Mucosa of descending colon (tissue), 3 donors: Measurements from ENCODE around the gene PDE4D. TPM values are rescaled to one million over a fixed set of nuclear protein-coding genes. Genes with fewer than 3 reads are reported as not detected.
"Not testable (repeated sequence)": the region's sequence is repeated elsewhere in the genome, so short reads cannot be mapped to it uniquely, and the experiment has no call there.

ENCODE experiments used
- ATAC-seq: fragments of 200-7000 bp; cut with Tn5 transposase; one replicate; pipeline ENCODE4 v1.9.1; 2020; ENCODE audit warnings: mild to moderate bottlenecking, moderate library complexity
- DNase-seq, 3 donors: peaks; one replicate each; pipeline ENCODE4 v3.0.0-alpha.2; 2020
- H3K36me3 ChIP-seq: fragments of 200-600 bp; one replicate; pipeline ENCODE4 v1.8.0; 2021; ENCODE audit warnings: low read depth, mild to moderate bottlenecking
- H3K4me1 ChIP-seq: fragments of 200-600 bp; one replicate; pipeline ENCODE4 v1.8.0; 2021; ENCODE audit warnings: low read depth, mild to moderate bottlenecking
- H3K4me3 ChIP-seq: fragments of 200-600 bp; one replicate; pipeline ENCODE4 v1.8.0; 2021; ENCODE audit warnings: mild to moderate bottlenecking
- H3K9me3 ChIP-seq: fragments of 200-600 bp; one replicate; pipeline ENCODE4 v1.8.0; 2021; ENCODE audit warnings: mild to moderate bottlenecking
- CTCF ChIP-seq: fragments of 200-600 bp; IDR thresholded peaks from one replicate; pipeline ENCODE4 v1.8.0; 2022; ENCODE audit warnings: antibody characterized with exemption, mild to moderate bottlenecking
- intact Hi-C, 2 donors: fragments of 100-400 bp; cut with DNase I in 1 of 2; cut with micrococcal nuclease in 1 of 2; formaldehyde crosslinking; loops; one replicate each; pipeline versions ENCODE4 v1.11.0 to v1.11.1; 2022; cut with DNase I, micrococcal nuclease
- total RNA-seq, 3 donors: library from RNA; stranded (reverse); fragmentation: NEBNext Ultra II Directional in 2 of 3; extraction: Animal tissue kit (Norgen Biotek cat#: 25700) in 2 of 3; gene quantifications; one replicate each; pipeline versions ENCODE4 v1.2.1 to v1.2.4, GENCODE V29; 2021 to 2023
- donor health status: DM: no; HTN: no; CAD: no; lungs with moderate emphysema.
- donor health status: DM: no; HTN: no; CAD: no.
- donor health status: DM: no; HTN: yes; CAD: no.

Gene PDE4D
- total RNA-seq, 3 donors from 2014 or later, result 37.9 to 137 (median 100) TPM

GRCh38 chr5:59474324-59474723 lies 419.2 kb downstream of the PDE4D start:
- TF ChIP-seq CTCF, result no peak
- Histone ChIP-seq H3K4me1 (no peaks in the 10 kb centered on the region), H3K4me3 (no peak overlapping the region), H3K9me3 (no peaks in the 10 kb centered on the region), H3K36me3 (no peaks in the 10 kb centered on the region)
- intact Hi-C loops, result no loop called here
- DNase-seq, result no peak
- no peak for ATAC-seq

GRCh38 chr5:59473611-59474010 lies 419.9 kb downstream of the PDE4D start:
- TF ChIP-seq CTCF, result no peak
- H3K36me3 ChIP-seq, result no peaks in the 10 kb centered on the region
- DNase-seq, result no peak
- no peak overlapping the region for H3K4me3 ChIP-seq
- no peaks in the 10 kb centered on the region for H3K9me3 ChIP-seq
- intact Hi-C loops, result no loop called here
- ATAC-seq, result no peak
- H3K4me1 ChIP-seq, result no peaks in the 10 kb centered on the region

GRCh38 chr5:59471463-59471862 lies 422.1 kb downstream of the PDE4D start:
- TF ChIP-seq CTCF, result no peak

GRCh38 chr5:59467969-59468368 lies 425.6 kb downstream of the PDE4D start:
- ATAC-seq, result no peak
- H3K4me1 ChIP-seq, result no peaks in the 10 kb centered on the region
- no peaks in the 10 kb centered on the region for H3K9me3 ChIP-seq
- no peak overlapping the region for H3K4me3 ChIP-seq
- no peak for DNase-seq
- intact Hi-C loops, result no loop called here
- H3K36me3 ChIP-seq, result no peaks in the 10 kb centered on the region
- TF ChIP-seq CTCF, result no peak

More at GRCh38 chr5:59471463-59471862, 422.1 kb downstream of the PDE4D start:
- Histone ChIP-seq H3K36me3 (no peaks in the 10 kb centered on the region), H3K4me1 (no peaks in the 10 kb centered on the region), H3K9me3 (no peaks in the 10 kb centered on the region), H3K4me3 (no peak overlapping the region)
- ATAC-seq (no peak), DNase-seq (no peak)
- intact Hi-C loops, result no loop called here

GRCh38 chr5:59466271-59466670 lies 427.3 kb downstream of the PDE4D start:
- no peaks in the 10 kb centered on the region for H3K36me3 ChIP-seq
- DNase-seq (no peak), ATAC-seq (no peak)
- no peaks in the 10 kb centered on the region for H3K4me1 ChIP-seq
- H3K9me3 ChIP-seq, result no peaks in the 10 kb centered on the region
- intact Hi-C loops, result no loop called here
- no peak overlapping the region for H3K4me3 ChIP-seq
- no peak for TF ChIP-seq CTCF

- ATAC-seq, result no peak
Observed at GRCh38 chr5:59464969-59465368, 428.6 kb downstream of the PDE4D start.

GRCh38 chr5:59463618-59464166 lies 429.8 kb downstream of the PDE4D start:
- ATAC-seq, H3K9me3 ChIP-seq, H3K4me3 ChIP-seq, H3K36me3 ChIP-seq, DNase-seq, H3K4me1 ChIP-seq, intact Hi-C loops: not testable (repeated sequence)

More at GRCh38 chr5:59464969-59465368, 428.6 kb downstream of the PDE4D start:
- intact Hi-C loops, result no loop called here
- Histone ChIP-seq H3K4me3 (no peak overlapping the region), H3K4me1 (no peaks in the 10 kb centered on the region), H3K9me3 (no peaks in the 10 kb centered on the region), H3K36me3 (no peaks in the 10 kb centered on the region)
- TF ChIP-seq CTCF, result no peak
- no peak for DNase-seq
